Coronary artery (tissue), 2 donors: ENCODE data around the gene GAB1.

Source experiments
- DNase-seq: peaks from one replicate; pipeline ENCODE4 v3.0.0-alpha.2; 2017; ENCODE audit warnings: low spot score
- H3K27ac ChIP-seq, 2 donors: fragments of 200-600 bp; sonication (generic); one replicate each; pipeline ENCODE4 v1.5.1; 2016 to 2019
- H3K4me3 ChIP-seq: fragments of 200-600 bp; sonication (generic); 2 replicates; pipeline ENCODE4 v1.5.1; 2016; ENCODE audit warnings: mild to moderate bottlenecking, moderate library complexity
- CTCF ChIP-seq: fragments of 200-600 bp; sonication (generic); IDR thresholded peaks from one replicate; pipeline ENCODE4 v1.5.1; 2019; ENCODE audit warnings: antibody characterized with exemption

The GAB1 gene

GRCh38 chr4:143311924-143312323 is 24.8 kb upstream of the GAB1 start:
- no peak for TF ChIP-seq CTCF
- H3K27ac ChIP-seq = no peak overlapping the region
- DNase-seq = no peak
- no peak overlapping the region for H3K4me3 ChIP-seq

DNA sequence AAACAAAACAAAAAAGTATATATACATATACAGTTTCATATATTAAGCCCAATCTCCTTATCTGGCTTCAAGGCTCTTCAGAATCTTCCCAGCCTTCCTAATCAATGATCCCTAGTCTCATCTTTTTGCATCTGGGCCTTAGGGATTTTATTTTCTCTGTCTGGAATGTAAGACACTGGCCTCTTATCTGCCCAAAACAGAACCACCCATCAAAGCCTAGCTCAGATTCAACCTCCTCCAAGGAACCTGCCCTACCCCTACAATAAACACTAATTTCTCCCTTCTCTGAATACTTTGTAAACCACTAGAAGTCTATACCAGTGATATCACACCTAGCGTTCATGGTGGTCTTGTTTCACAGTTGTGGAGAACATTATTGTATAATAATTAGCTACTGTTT is 23.2 kb upstream of the GAB1 start:
- no peak for TF ChIP-seq CTCF

DNA sequence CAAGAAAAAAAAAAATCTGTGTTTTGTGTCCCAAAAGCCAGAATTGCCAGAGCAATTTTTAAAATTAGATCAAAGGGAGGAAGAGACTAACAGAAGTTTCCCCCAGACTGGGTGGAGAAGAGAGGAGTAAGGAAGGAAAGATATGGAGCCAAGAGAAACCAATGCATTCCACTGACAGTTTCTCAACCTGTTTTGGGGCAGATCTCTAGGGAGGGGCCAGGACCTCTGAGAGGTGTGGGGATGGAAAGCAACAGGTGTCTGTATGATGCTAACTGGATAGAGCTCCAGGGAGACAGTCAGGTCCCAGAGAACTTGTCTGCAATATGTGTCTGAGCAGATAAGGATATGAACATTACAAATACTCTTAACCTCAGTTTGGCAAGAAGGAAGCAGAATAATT is 22.7 kb upstream of the GAB1 start:
- DNase-seq = no peak
- TF ChIP-seq CTCF = no peak
- H3K27ac ChIP-seq = no peak overlapping the region
- no peak overlapping the region for H3K4me3 ChIP-seq

More for the DNA sequence above, 23.2 kb upstream of the GAB1 start:
- Histone ChIP-seq H3K4me3 (no peak overlapping the region), H3K27ac (no peak overlapping the region)
- no peak for DNase-seq

- TF ChIP-seq CTCF = no peak
- Histone ChIP-seq H3K27ac (no peak overlapping the region), H3K4me3 (no peak overlapping the region)
- DNase-seq = no peak
These were observed 16.6 kb upstream of the GAB1 start for GRCh38 chr4:143320113-143320512.

DNA sequence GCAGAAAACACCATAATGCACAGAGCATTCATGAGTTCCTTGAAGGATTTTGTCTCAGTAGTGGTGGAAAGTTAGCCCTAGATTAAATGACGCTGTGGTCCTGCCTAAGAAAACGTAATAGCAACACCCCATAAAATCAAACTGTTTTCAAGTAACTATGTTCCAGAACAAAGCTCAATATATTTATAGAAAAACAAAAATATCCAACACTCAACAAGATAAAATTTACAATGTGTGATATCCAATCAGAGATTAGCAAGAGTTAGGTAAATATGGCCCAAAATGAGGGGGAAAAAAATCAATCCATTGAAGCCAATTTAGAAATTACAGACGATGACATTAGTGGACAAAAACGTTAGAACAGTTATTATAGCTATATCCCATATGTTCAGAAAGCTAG is 9.9 kb upstream of the GAB1 start:
- no peak for TF ChIP-seq CTCF
- DNase-seq = no peak
- no peak overlapping the region for H3K27ac ChIP-seq
- no peak overlapping the region for H3K4me3 ChIP-seq

DNA sequence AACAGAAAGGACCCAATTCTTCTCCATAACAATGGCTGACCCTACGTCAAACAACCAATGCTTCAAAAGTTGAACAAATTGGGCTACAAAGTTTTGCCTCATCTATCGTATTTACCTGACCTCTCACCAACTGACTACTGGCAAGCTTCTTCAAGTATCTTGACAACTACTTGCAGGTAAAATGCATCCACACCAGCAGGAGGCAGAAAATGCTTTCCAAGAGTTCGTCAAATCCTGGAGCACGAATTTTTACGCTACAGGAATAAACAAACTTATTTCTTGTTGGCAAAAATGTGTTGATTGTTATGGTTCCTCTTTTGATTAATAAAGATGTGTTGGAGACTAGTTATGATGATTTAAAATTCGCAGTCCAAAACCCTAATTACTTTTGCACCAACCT is 6.7 kb upstream of the GAB1 start:
- no peak overlapping the region for H3K4me3 ChIP-seq
- TF ChIP-seq CTCF = no peak
- DNase-seq = no peak
- no peak overlapping the region for H3K27ac ChIP-seq

- Histone ChIP-seq H3K4me3 (peak overlapping the region; percentile 97), H3K27ac (peak overlapping the region; percentile 98)
- no peak for TF ChIP-seq CTCF
- DNase-seq = peak; percentile 93
These were observed 496 bp upstream of the GAB1 start for GRCh38 chr4:143335979-143336780.
